OCI-LY7 (cell line): ENCODE measurements around the gene SHISAL1. TPM values are rescaled to one million over a fixed set of nuclear protein-coding genes. Genes with fewer than 3 reads are reported as not detected.

Experiments used
- BruUV-seq: library from RNA; stranded (reverse); fragments of 400-500 nt; replicated peaks from 2 replicates; lab custom pipeline; 2021; lab: Mats Ljungman, UMichigan
- CTCF ChIA-PET: fragments of 300-600 bp; sonication (Branson Sonifier 250); formaldehyde crosslinking; loops from one replicate; lab custom pipeline; 2022; ENCODE audit warnings: antibody characterized with exemption; ENCODE audit not compliant: unreplicated experiment; lab: Charles Lee
- POLR2A ChIA-PET: fragments of 300-600 bp; sonication (Branson Sonifier 250); formaldehyde crosslinking; loops from one replicate; lab custom pipeline; 2022; ENCODE audit warnings: antibody characterized with exemption; lab: Charles Lee
- DNase-seq: peaks from one replicate; pipeline ENCODE4 v3.0.0-alpha.2; 2015; ENCODE audit warnings: low spot score
- H2AFZ ChIP-seq: fragments of 200-600 bp; sonication (generic), shearing (Covaris generic); 2 replicates; pipeline ENCODE4 v1.6.1; 2014; ENCODE audit warnings: mild to moderate bottlenecking, antibody characterized with exemption, low read length, moderate library complexity
- H3K27ac ChIP-seq: fragments of 200-600 bp; sonication (generic); 2 replicates; pipeline ENCODE4 v1.5.1; 2014; ENCODE audit warnings: mixed run types, low read depth, mild to moderate bottlenecking, moderate library complexity, low read length, inconsistent platforms; ENCODE audit not compliant: poor library complexity, severe bottlenecking
- H3K36me3 ChIP-seq: fragments of 200-600 bp; sonication (generic); 2 replicates; pipeline ENCODE4 v1.6.1; 2014; ENCODE audit warnings: mild to moderate bottlenecking, antibody characterized with exemption, low read length, moderate library complexity, mixed read lengths; ENCODE audit not compliant: insufficient read depth
- H3K4me1 ChIP-seq: fragments of 200-600 bp; sonication (generic); 2 replicates; pipeline ENCODE4 v1.5.1; 2014; ENCODE audit warnings: mild to moderate bottlenecking, low read length; ENCODE audit not compliant: insufficient read depth, poor library complexity, severe bottlenecking
- H3K4me2 ChIP-seq: fragments of 200-600 bp; sonication (generic); 2 replicates; pipeline ENCODE4 v1.6.1; 2014; ENCODE audit warnings: mild to moderate bottlenecking, low read length
- H3K4me3 ChIP-seq: fragments of 200-600 bp; sonication (generic); 2 replicates; pipeline ENCODE4 v1.5.1; 2014; ENCODE audit warnings: mild to moderate bottlenecking, low read depth, low read length; ENCODE audit not compliant: poor library complexity, severe bottlenecking
- H3K79me2 ChIP-seq: fragments of 200-600 bp; sonication (generic); 2 replicates; pipeline ENCODE4 v1.6.1; 2016; ENCODE audit warnings: low read depth, mild to moderate bottlenecking, low read length, moderate library complexity, mixed read lengths; ENCODE audit not compliant: insufficient read depth
- H3K9me2 ChIP-seq: fragments of 200-600 bp; sonication (generic); 2 replicates; pipeline ENCODE4 v1.6.1; 2016; ENCODE audit warnings: mild to moderate bottlenecking, low read length, mixed read lengths; ENCODE audit not compliant: insufficient read depth
- H3K9me3 ChIP-seq: fragments of 200-600 bp; sonication (generic); 2 replicates; pipeline ENCODE4 v1.6.1; 2014; ENCODE audit warnings: mild to moderate bottlenecking, mixed run types, low read length, mixed read lengths
- H4K20me1 ChIP-seq: fragments of 200-600 bp; sonication (generic); 2 replicates; pipeline ENCODE4 v1.6.1; 2014; ENCODE audit warnings: mild to moderate bottlenecking, antibody characterized with exemption, low read length, moderate library complexity, mixed read lengths; ENCODE audit not compliant: insufficient read depth
- EZH2phosphoT487 ChIP-seq: fragments of 200-600 bp; sonication (generic); IDR thresholded peaks from 2 replicates; pipeline ENCODE4 v1.6.1; 2018; ENCODE audit warnings: low read depth, borderline replicate concordance, mild to moderate bottlenecking, mixed run types, antibody characterized with exemption, low read length, moderate library complexity, mixed read lengths
- intact Hi-C: fragments of 100-400 bp; cut with micrococcal nuclease; formaldehyde crosslinking; loops from one replicate; pipeline ENCODE4 v1.10.0; 2022; ENCODE audit not compliant: unreplicated experiment
- total RNA-seq, 2 experiments: library from RNA; depleted of rRNA in 1 of 2; stranded (reverse); fragments of >200 nt in 1 of 2; shearing (Covaris generic) in 1 of 2; gene quantifications; 2 replicates each; pipeline ENCODE4 v1.2.3, GENCODE V29; 2014 to 2022
- TF ChIP-seq, protein P1 (sequence below): fragments of 200-600 bp; sonication (generic); conservative IDR thresholded peaks from 2 replicates; pipeline ENCODE4 v1.5.1; 2014; ENCODE audit warnings: mild to moderate bottlenecking, antibody characterized with exemption, low read length, moderate library complexity, mixed read lengths

The SHISAL1 gene
- total RNA-seq, 2 experiments from 2014 or later: not detected

DNA sequence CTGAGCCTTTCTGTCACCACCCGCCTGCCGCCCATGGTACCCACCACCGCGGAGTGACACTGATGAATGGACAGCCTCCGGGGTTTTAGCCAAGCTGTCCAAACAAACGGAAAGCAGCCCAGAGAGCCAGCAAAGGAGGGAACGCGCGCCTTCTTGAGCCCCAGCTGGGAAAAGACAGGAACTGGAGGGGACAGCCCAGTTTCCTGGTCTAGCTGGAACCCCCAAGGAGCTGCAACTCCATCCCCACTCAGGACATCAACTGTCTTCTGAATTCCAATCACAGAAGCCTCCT, 33.7 kb downstream of the SHISAL1 start:
- Histone ChIP-seq H2AFZ (no peak overlapping the region), H3K4me1 (no peaks in the 10 kb centered on the region), H3K79me2 (no peaks in the 10 kb centered on the region), H3K9me3 (no peaks in the 10 kb centered on the region), H4K20me1 (no peaks in the 10 kb centered on the region), H3K27ac (no peak overlapping the region), H3K9me2 (no peaks in the 10 kb centered on the region), H3K4me3 (no peak overlapping the region), H3K36me3 (no peaks in the 10 kb centered on the region), H3K4me2 (no peak overlapping the region)
- CTCF ChIA-PET: no interaction called here
- POLR2A ChIA-PET: no interaction called here
- intact Hi-C loops: no loop called here
- TF ChIP-seq, protein P1, sequence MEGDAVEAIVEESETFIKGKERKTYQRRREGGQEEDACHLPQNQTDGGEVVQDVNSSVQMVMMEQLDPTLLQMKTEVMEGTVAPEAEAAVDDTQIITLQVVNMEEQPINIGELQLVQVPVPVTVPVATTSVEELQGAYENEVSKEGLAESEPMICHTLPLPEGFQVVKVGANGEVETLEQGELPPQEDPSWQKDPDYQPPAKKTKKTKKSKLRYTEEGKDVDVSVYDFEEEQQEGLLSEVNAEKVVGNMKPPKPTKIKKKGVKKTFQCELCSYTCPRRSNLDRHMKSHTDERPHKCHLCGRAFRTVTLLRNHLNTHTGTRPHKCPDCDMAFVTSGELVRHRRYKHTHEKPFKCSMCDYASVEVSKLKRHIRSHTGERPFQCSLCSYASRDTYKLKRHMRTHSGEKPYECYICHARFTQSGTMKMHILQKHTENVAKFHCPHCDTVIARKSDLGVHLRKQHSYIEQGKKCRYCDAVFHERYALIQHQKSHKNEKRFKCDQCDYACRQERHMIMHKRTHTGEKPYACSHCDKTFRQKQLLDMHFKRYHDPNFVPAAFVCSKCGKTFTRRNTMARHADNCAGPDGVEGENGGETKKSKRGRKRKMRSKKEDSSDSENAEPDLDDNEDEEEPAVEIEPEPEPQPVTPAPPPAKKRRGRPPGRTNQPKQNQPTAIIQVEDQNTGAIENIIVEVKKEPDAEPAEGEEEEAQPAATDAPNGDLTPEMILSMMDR: no peak
- TF ChIP-seq EZH2phosphoT487: no peak
- BruUV-seq: no TSS peak
- no peak for DNase-seq

DNA sequence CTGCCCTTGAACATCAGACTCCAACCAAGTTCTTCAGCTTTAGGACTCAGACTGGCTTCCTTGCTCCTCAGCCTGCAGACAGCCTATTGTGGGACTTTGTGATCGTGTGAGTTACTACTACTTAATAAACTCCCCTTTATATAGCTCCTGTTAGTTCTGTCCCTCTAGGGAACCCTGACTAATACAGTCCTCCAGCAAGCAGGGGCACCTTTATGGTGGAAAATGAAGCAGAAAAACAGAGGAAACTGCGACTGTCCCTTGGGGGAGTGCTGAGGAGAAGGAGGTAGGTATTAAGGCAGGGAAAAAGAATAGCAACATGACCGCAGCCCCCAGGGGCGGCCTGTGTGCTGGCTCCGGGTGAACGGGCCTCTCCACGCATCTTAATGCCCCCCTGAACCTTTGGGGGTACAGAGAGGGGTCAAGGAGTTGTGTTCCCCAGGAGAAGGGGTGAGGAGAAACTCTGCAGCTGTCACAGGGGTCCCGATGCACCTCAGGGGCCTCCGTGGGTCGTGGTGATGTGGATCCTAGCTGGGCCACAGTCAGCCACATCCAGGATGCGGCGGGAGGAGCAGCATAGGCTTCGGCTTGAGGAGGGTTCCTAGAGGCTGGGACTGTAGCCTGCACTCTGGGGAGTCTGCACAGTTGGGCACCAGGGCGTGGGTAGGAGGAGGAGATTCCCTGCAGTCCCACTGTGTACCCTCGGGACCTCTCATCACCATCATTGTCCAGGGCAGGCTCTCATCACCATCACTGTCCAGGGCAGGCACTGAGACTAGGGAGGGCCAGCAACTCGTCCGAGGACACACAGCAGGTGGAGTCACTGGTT, 34.3 kb downstream of the SHISAL1 start:
- Histone ChIP-seq H3K4me2 (no peak overlapping the region), H3K79me2 (no peaks in the 10 kb centered on the region), H2AFZ (no peak overlapping the region), H3K36me3 (no peaks in the 10 kb centered on the region), H3K9me3 (no peaks in the 10 kb centered on the region), H3K9me2 (no peaks in the 10 kb centered on the region), H3K4me3 (no peak overlapping the region), H3K27ac (no peak overlapping the region), H3K4me1 (peaks cover 2% of the 10 kb centered on the region), H4K20me1 (no peaks in the 10 kb centered on the region)
- CTCF ChIA-PET: no interaction called here
- TF ChIP-seq, protein P1: no peak
- TF ChIP-seq EZH2phosphoT487: no peak
- POLR2A ChIA-PET: no interaction called here
- intact Hi-C loops: no loop called here
- no peak for DNase-seq
- BruUV-seq: no TSS peak

DNA sequence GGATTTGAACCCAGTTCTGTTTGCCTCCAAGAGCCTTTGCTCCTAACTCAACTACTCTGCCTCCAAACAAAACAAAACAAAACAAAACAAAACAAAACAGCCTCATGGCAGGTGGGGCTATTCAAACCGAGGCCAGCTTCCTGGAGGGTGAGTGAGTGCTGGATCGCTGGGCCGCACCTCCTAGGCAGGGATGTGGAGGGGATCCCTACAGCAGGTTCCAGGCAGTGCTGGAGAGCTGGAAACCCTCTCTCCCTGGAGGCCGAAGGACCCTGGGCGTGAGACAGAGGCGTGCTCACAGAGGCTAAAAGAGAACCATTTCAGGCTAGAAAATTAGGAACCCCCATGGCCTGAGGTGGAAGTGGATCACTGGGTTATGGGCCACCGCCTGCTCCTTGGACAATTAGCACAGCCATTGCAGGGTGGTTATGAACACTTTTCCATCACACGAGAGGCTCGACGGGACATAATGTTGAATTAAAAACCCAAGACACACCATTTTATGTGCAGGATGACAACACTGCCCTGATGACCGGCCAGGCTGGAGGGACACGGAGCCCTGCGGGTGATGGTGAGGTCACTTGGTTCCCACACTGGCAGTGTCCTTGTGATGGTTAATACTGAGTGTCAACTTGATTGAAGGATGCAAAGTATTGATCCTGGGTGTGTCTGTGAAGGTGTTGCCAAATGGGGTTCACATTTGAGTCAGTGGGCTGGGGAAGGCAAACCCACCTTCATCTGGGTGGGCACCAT, 35.2 kb downstream of the SHISAL1 start:
- Histone ChIP-seq H2AFZ (no peak overlapping the region), H3K4me1 (peaks cover 11% of the 10 kb centered on the region), H3K79me2 (no peaks in the 10 kb centered on the region), H3K36me3 (no peaks in the 10 kb centered on the region), H3K4me2 (no peak overlapping the region), H4K20me1 (no peaks in the 10 kb centered on the region), H3K9me3 (no peaks in the 10 kb centered on the region), H3K9me2 (no peaks in the 10 kb centered on the region), H3K27ac (no peak overlapping the region), H3K4me3 (no peak overlapping the region)
- intact Hi-C loops: no loop called here
- POLR2A ChIA-PET: no interaction called here
- CTCF ChIA-PET: no interaction called here
- TF ChIP-seq EZH2phosphoT487: no peak
- TF ChIP-seq, protein P1: no peak
- DNase-seq: no peak
- no TSS peak for BruUV-seq
